ENCODE data around the gene NEK8.

NEK8 gene

GRCh38 chr17:28744972-28745785 lies 16.6 kb downstream of the NEK8 start:
- no peak for DNase-seq (ENCODE audit: low read depth)

GRCh38 chr17:28745786-28746411 lies 17.3 kb downstream of the NEK8 start:
- DNase-seq (ENCODE audit: low read depth), result no peak

DNA sequence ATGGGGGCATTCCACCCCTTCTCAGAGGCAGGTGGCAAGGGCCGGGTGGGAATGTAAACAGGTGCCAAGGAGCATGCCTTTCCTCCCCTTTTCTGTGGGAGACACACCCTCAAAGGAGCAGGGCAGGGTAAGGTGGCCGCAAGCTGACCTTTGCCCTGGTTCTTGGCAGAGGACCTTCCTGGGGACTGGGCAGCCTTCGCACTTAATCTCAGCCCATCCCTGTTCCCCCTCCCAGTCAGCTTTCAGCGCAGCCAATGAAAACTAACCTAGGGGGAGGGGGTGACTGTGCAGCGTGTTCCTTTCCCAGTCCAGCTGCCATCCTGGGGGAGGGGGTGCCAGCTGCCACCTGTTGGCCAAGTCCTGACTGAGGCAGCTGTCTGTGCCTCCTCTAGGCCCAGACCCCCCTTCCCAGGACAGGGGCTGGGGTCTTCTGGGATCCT lies 18.0 kb downstream of the NEK8 start:
- no peak for DNase-seq (ENCODE audit: low read depth)

DNA sequence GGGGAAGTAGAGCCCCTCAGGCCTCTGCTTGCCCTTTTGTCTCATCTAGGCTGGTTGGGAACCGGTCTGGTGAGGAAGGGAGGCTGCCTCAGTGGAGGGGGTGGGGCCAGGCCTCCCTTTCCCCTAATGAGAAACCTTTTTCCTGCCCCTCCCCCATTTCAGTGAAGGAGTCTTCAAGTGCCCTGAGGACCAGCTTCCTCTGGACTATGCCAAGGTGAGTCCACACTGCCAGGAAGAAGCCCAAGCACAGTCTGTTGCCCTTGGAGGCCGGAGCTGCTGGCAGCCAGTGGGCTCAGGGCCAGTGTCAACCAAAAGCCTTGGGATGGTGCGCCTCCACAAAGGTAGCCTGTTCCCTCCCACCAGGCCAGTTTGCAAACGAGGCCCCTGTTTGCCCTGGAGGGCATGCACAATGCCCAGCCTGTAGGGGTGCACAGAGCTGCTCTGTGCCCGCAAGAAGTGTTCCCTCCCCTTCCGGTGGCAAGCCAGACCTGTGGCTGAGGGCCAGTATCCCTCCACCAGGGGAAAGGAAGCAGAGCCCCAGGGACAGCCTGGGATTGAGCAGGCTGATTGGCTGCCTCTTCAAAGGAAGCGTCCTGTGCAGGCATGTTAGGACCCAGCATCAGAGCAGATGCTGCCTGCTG lies 18.6 kb downstream of the NEK8 start:
- DNase-seq (ENCODE audit: low read depth), result no peak

DNA sequence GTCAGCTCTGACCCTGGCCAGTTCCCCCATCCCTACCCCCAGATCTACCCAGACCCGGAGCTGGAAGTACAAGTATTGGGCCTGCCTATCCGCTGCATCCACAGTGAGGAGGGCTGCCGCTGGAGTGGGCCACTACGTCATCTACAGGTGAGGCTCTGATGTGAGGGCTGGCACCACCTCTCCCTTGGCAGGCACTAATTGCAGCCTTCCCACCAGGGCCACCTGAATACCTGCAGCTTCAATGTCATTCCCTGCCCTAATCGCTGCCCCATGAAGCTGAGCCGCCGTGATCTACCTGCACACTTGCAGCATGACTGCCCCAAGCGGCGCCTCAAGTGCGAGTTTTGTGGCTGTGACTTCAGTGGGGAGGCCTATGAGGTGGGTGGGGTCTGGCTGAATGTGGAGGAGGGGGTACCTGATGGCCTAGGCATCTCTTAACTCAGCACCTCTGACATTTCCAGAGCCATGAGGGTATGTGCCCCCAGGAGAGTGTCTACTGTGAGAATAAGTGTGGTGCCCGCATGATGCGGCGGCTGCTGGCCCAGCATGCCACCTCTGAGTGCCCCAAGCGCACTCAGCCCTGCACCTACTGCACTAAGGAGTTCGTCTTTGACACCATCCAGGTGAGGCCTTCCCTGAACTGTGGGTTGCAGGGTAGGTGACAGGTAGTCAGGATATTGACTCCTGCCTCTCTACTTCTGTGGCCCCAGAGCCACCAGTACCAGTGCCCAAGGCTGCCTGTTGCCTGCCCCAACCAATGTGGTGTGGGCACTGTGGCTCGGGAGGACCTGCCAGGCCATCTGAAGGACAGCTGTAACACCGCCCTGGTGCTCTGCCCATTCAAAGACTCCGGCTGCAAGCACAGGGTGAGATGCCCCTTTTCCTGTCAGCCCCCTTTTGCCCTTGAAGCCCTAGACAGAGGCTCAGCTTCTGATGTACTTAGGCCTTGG lies 19.5 kb downstream of the NEK8 start:
- DNase-seq (ENCODE audit: low read depth), result no peak

- no peak for DNase-seq (ENCODE audit: low read depth)
Observed at GRCh38 chr17:28748852-28749515, 20.4 kb downstream of the NEK8 start.

- DNase-seq (ENCODE audit: low read depth), result no peak
Observed at GRCh38 chr17:28749516-28750177, 21.1 kb downstream of the NEK8 start.

DNA sequence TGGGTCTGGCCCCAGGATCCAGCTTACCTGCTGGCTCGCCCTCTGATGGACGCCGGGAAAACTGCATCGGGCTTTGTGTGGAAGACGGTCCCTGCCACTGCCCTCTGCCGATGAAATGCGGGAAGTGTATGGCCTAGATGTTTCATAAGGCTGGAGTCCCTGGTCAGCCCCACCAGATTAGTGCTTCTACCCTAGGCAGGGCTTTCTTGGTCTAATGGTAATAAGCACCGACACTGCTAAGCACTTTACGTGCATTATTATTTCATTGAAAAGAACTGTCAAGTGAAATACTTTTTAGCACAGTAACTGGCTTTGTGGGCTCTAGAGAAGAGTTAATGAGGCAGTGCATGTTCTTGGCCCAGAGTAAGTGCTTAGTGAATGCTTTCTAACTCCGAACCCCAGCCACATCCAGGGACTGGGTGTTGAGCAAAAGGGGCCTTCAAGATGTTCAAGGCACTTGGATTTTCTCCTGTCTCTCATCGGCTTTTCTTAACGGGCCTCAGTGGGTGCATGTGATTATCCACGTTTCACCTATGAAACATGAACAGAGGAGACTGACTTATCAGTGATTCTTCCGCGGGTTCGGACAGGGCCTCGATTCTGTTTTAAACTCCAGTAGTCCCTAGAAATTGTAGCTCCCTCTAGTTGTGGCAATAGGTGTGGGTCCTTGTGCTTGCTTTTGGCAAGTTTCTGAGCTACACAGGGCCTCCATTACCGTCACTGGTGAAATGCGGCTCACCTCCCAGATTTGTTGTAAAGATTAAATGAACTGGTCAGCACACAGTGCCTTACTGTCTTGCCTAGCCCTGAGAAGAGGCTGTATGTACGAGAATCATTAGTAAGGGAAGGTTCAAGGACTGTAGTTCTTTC lies 21.8 kb downstream of the NEK8 start:
- peak; percentile 73 for DNase-seq (ENCODE audit: low read depth)

DNA sequence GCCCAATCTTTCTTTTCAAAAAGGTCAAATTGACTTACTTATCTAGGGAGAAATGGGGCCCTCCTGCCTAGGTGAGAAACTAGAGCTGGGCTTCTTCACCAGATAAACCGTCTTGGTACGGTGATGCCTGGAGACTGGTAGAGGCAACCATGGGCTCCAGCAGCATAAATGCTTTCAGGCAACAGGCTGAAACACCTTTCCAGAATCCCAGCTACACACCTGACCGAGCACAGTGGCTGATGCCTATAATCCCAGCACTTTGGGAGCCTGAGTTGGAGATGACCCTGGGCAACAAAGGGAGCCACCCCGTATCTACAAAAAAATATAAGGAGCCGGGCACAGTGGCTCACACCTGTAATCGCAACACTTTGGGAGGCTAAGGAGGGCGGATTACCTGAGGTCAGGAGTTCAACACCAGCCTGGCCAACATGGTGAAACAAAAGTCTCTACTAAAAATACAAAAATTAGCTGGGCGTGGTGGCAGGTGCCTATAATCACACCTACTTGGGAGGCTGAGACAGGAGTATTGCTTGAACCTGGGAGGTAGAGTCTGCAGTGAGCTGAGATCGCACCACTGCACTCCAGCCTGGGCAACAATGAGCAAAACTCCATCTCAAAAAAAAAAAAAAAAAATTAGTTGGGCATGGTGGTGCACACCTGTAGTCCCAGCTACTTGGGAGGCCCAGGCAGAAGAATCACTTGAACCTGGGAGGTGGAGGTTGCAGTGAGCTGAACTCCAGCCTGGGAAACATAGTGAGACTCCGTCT lies 23.2 kb downstream of the NEK8 start:
- no peak for DNase-seq (ENCODE audit: low read depth)

DNA sequence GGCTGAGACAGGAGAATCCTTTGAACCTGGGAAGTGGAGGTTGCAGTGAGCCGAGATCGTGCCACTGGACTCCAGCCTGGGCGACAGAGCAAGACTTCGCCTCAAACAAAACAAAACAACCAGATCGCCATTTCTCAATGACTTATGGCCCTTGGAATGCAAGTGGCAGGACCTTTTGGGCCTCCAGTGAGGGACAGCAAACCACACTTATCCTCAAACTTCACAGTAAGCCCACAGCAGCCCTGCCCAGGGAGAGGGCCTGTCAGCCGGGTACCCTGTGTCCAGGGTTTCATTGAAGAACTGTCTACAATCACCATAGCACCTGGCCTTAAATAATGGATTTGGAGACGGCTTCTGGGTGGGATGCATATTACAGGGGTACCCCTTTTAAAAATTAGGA lies 26.9 kb downstream of the NEK8 start:
- no peak for DNase-seq (ENCODE audit: low read depth)

DNA sequence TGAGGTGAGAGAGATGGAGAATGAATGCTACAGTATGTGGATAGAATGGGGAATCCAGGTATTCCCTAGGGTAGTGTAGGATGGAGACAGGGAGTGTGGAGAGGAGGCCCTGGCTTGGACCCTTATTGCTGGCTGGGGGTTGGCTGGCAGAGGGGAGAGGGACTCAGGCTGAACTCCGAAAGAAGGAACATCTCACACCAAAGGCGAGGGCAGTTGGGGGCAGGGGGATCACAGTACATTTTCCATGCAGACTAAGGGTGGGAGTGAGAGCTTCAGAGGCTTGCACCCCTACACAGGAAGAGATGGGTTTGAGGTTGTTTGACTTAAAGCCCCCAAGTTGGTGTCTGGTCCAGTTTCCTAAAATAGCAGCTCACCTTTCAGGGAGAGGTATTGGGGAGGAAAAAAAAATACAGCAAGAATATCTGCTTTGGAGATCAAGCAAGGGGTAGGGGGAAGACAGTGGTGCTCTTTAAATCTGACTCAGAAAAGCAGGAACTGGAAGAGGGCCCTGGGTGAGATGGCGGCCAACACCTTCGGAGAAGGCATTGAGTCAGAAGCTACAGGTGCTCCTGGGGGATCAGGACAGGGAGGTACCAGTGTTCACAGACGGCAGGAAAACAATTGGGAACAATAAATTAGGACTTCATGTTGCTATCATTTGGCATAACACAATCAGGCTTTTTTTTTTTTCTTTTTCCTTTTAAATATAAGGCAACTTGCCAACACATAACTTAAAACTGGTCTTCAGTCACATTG lies 27.6 kb downstream of the NEK8 start:
- no peak for DNase-seq (ENCODE audit: low read depth)

DNA sequence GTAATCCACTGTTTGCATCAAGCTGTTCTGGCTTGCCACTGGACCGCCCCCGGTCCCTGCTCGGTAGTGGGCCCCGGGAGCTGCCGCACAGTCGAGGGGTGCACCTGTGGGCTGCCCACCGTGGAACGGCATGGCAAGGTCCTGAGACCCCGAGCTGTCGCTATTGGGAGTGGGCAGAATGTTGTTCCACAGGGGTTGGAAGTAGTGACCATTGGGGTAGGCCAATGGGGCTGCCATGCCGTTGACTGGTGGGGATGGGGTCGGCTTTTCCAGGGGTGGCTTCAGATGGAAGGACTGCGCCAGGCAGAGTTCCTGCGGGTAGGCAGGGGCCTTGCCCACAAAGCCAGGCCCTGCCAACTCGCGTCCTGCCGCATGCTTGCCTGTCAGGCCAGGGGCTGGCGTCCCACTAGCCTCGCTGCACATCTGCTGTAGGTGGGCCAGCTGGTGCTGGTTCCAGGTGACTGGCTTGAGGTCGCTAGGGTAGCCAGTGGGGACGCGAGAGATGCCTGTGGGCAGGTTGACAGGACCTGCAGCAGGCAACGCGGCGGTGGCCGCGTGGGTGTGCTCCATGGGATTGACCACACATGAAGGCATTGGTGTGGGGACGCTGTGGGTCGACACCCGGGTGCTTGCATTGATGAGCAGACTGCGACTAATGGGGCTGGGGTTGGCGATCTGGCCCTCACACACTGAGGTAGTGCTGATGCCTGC lies 30.0 kb downstream of the NEK8 start:
- DNase-seq (ENCODE audit: low read depth), result no peak

DNA sequence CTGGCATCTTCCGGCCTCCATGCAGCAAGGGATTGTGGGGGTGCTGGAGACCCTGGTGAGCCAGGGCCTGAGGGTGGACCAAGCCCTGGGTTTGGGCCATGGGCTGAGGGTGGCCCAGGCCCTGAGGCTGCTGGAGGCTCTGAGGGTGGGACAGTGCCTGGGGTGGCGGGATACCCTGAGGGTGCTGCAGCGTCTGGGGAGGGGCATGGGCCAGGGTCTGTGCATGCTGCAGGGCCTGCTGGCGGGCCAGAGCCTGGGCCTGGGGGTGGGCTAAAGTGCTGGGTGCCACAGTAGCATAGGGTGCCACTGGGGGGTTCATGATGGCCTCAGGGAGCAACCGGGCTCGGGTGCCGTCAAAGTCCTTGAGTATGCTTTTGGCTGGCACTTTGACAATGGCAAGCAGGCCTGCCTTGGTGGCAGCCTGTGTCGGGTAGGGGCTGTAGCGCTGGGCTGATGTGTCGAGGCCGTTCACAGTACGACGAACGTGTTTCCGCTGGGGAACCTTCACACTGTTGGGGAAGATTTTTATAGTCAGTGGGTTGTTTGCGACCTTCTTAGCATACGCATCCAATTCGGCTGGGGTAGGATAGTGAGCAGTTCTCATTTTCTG lies 30.8 kb downstream of the NEK8 start:
- no peak for DNase-seq (ENCODE audit: low read depth)

GRCh38 chr17:28760601-28761562 lies 32.3 kb downstream of the NEK8 start:
- no peak for DNase-seq (ENCODE audit: low read depth)

DNA sequence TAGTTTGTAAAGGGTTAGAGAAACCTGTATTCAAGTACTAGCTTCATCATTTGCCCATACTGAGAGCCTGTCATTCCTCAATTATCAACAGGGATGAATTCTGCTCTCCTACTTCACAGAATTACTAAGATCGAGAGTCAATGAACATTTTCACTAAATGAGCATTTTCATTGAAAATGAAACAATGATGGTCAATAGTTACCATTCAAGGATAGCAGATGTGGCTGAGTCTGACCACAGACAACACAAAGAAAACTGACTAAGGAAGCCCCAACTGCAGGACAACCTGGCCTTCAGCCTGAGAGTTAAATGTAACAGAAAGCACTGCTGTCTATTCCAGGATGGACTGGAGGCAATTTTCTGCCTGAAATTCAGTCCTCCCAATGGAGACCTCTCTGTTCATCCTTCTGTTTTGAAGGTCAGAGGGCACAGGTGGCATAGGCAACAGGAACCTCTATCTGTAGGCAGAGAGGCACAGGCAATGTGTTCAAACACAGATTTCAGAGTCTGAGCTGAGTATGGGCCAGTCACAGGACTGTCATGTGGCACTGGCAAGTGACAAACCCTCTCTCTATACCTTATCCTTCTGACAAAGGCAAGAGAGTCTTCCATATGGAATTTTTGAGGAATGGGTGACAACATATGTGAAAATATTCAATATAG lies 34.7 kb downstream of the NEK8 start:
- DNase-seq (ENCODE audit: low read depth), result no peak

Measured in activated T-helper 1 cell treated with Interleukin-2 at 50 U/mL for 16 hours (primary cell).